Duodenal mucosa (tissue), 2 donors: ENCODE data around the gene CPPED1.
"Not testable (repeated sequence)": the region's sequence is repeated elsewhere in the genome, so short reads cannot be mapped to it uniquely, and the experiment has no call there.

ENCODE experiments used
- H3K27ac ChIP-seq: one replicate; pipeline ENCODE4 v1.7.0; 2013; ENCODE audit warnings: low read depth, low read length
- H3K27me3 ChIP-seq, 2 donors: one replicate each; pipeline ENCODE4 v1.7.0; 2013; ENCODE audit warnings: low read length in 2 of 2, control low read depth in 1 of 2; ENCODE audit not compliant: insufficient read depth in 2 of 2, control insufficient read depth in 1 of 2
- H3K36me3 ChIP-seq, 2 donors: one replicate each; pipeline ENCODE4 v1.7.0; 2013; ENCODE audit warnings: low read length in 2 of 2, control low read depth in 1 of 2; ENCODE audit not compliant: insufficient read depth in 2 of 2, control insufficient read depth in 1 of 2
- H3K4me1 ChIP-seq, 2 donors: one replicate each; pipeline ENCODE4 v1.7.0; 2013; ENCODE audit warnings: low read length in 2 of 2, control low read depth in 1 of 2; ENCODE audit not compliant: insufficient read depth in 2 of 2, control insufficient read depth in 1 of 2
- H3K4me3 ChIP-seq, 2 donors: one replicate each; pipeline ENCODE4 v1.7.0; 2013; ENCODE audit warnings: low read length in 2 of 2, low read depth in 1 of 2
- H3K9ac ChIP-seq, 2 donors: one replicate each; pipeline ENCODE4 v1.7.0; 2013; ENCODE audit warnings: low read length in 2 of 2, low read depth in 1 of 2
- H3K9me3 ChIP-seq, 2 donors: one replicate each; pipeline ENCODE4 v1.7.0; 2013; ENCODE audit warnings: low read length in 2 of 2, control low read depth in 1 of 2; ENCODE audit not compliant: control insufficient read depth in 1 of 2

The CPPED1 gene

DNA sequence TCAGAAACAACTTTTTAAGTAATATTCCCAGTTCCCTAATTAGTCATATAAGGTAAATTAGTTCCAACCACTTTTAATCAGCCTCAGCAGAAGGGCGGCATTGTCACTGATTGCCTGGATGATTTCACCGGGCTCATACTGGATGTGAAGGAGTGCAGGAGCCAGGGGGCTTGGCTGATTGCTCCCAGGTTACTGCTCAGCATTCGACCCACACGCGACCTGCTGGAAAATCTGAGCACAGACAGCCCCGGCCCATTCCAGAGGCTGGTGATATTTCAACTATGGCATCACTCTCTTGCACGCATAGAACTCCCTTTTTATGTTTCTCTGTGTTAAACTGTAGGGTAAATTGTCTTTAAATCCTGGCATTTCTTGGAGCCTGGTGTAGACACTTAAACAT lies 34.2 kb downstream of the CPPED1 start:
- Histone ChIP-seq H3K27me3 (no peaks in the 10 kb centered on the region), H3K9ac (no peak overlapping the region), H3K36me3 (peaks cover 0 to 20% of the 10 kb centered on the region in 2 donors), H3K27ac (no peak overlapping the region), H3K4me1 (peaks cover 0 to 2% of the 10 kb centered on the region in 2 donors), H3K9me3 (no peaks in the 10 kb centered on the region), H3K4me3 (no peak overlapping the region)

DNA sequence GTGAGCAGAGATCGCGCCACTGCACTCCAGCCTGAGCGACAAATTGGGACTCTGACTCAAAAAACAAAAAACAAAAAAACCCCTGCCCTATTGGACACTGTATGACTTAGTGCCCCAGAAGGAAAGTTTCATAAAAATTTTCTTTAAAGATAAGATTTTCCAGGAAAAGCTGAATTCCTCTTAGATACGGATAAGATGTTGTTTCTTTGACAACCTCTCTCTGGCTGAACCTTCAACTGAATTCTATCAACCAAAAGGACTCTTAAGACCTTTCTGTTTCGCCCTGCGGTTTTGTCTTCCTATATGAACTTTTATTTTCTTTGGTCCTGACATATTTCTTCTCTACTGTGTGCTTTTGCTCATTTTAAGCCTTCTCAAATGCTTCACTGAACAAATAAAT lies 35.8 kb downstream of the CPPED1 start:
- H3K9me3 ChIP-seq, result no peaks in the 10 kb centered on the region
- H3K4me3 ChIP-seq, result no peak overlapping the region
- H3K27me3 ChIP-seq, result no peaks in the 10 kb centered on the region
- peaks cover 0 to 3% of the 10 kb centered on the region in 2 donors for H3K4me1 ChIP-seq
- H3K9ac ChIP-seq, result no peak overlapping the region
- H3K27ac ChIP-seq, result no peak overlapping the region
- peaks cover 0 to 10% of the 10 kb centered on the region in 2 donors for H3K36me3 ChIP-seq

DNA sequence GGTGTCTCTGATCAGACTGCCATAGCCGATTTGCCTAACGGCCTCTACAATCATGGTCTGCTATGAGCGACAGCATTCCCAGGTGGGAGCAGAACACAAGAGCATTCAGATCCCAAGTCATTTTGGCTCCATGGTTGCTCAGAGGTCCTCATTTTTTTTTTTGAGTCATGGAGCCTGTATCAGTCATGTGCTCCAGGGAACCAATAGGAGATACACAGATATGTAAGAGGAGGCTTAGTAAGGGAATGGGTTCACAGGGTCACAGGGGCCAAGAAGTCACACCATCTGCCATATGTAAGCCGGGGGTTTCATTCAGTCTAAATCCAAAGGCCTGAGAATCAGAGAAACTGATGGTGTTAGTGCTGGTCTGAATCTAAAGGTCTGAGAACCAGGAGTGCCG lies 36.8 kb downstream of the CPPED1 start:
- Histone ChIP-seq H3K4me3 (no peak overlapping the region), H3K36me3 (peaks cover 0 to 10% of the 10 kb centered on the region in 2 donors), H3K27me3 (no peaks in the 10 kb centered on the region), H3K9ac (no peak overlapping the region), H3K4me1 (peaks cover 0 to 3% of the 10 kb centered on the region in 2 donors), H3K9me3 (no peaks in the 10 kb centered on the region), H3K27ac (no peak overlapping the region)

DNA sequence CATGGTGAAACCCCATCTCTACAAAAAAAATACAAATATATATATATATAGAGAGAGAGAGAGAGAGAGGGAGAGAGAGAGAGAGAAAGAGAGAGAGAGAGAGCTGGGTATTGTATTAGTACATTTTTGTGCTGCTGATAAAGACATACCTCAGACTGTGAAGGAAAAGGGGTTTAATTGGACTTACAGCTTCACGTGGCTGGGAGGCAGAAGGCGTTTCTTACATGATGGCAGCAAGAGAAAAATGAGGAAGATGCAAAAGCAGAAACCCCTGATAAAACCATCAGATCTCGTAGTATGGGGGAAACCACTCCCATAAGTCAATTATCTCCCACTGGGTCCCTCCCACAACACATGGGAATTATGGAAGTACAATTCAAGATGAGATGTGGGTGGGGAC lies 37.5 kb downstream of the CPPED1 start:
- H3K36me3 ChIP-seq, H3K27me3 ChIP-seq, H3K4me3 ChIP-seq, H3K9ac ChIP-seq, H3K9me3 ChIP-seq, H3K4me1 ChIP-seq, H3K27ac ChIP-seq: not testable (repeated sequence)

DNA sequence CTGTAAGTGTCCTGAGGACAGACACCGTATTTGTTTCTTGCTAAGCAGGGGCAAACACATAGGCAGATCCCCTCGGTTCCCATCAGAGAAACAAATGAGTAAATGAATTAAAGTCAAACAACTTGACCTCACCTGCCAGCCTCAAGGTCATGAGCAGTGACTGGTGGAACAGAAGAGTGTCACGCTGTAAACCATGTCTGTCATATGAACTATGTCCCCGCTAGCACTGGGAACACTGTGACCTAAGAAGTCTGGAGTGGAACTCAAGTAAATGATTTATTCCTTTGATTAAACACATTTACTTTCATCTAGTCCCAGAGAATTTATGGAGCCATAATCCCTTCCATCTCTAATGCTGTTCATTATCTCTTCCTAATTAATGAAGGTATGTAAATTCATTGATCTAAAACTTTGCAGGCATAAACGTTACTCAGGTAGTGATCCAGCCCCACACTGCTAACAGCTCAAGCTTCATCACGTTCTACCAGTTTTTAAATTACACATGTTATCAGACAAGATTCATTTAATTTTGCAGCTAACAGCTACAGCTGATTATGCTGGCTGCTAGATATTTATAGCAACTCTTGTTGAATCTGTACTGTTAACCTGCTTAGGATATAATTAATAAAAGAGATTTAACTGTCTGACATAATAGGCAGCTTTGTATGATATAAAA lies 38.7 kb downstream of the CPPED1 start:
- no peak overlapping the region for H3K4me3 ChIP-seq
- H3K27me3 ChIP-seq, result no peaks in the 10 kb centered on the region
- H3K4me1 ChIP-seq, result peaks cover 0 to 3% of the 10 kb centered on the region in 2 donors
- no peak overlapping the region for H3K27ac ChIP-seq
- no peak overlapping the region for H3K9ac ChIP-seq
- H3K36me3 ChIP-seq, result peaks cover 3% of the 10 kb centered on the region in 2 donors
- no peaks in the 10 kb centered on the region for H3K9me3 ChIP-seq

DNA sequence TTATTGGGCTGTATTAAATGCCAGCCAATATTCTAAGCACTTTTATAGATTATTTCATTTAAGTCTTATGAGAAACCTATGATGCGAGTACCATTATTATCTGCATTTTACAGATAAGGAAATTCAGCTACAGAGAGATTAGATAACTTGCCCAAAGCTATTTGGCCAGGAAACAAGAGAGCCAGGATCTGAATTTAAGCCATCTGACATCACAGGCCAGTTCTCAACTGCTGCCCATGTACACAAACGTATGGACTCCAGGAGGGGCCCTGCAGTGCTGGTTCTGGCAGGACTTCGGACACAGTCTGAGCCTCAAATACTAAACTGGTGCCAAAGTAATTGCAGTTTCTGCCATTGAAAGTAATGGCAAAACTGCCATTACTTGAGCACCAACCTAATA lies 40.2 kb downstream of the CPPED1 start:
- Histone ChIP-seq H3K4me3 (no peak overlapping the region), H3K27ac (no peak overlapping the region), H3K36me3 (peaks cover 3% of the 10 kb centered on the region in 2 donors), H3K4me1 (peaks cover 0 to 3% of the 10 kb centered on the region in 2 donors), H3K9ac (no peak overlapping the region), H3K9me3 (no peaks in the 10 kb centered on the region), H3K27me3 (no peaks in the 10 kb centered on the region)

DNA sequence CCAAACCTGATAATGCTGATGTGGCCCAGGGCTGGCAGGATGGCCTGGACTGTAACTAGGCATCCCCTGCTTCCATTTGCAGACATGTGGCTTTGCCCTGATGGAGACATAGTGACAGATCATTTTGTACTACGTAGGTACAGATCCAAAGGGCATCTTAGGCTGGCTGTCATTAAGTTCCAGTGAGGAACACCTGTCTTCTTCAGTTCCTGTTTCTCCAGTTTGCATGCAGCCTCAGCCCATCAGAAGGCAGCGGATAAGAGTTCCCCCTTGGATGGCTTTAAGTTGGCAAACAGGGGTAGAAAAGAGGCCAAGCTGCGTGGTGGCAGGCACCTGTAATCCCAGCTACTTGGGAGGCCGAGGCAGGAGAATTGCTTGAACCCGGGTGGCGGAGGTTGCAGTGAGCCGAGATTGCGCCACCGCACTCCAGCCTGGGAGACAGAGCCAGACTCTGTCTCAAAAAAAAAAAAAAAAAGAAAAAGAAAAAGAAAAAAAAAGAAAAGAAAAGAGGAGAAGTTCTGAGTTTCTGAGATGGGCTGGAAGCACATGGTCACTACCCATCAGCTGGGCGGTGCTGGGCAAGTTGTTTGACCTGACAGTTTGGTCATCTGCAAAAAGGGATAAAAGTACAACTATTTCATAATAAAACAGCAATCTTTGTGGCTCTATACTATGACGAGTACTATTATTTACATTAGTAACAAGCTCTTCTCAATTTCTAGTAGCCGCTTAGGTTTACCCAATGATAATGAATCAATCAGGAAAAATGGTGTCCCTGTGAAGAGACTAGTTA lies 42.7 kb downstream of the CPPED1 start:
- Histone ChIP-seq H3K9ac (no peak overlapping the region), H3K36me3 (peaks cover 3% of the 10 kb centered on the region in 2 donors), H3K9me3 (no peaks in the 10 kb centered on the region), H3K27ac (no peak overlapping the region), H3K4me1 (peaks cover 0 to 10% of the 10 kb centered on the region in 2 donors), H3K4me3 (no peak overlapping the region), H3K27me3 (no peaks in the 10 kb centered on the region)

DNA sequence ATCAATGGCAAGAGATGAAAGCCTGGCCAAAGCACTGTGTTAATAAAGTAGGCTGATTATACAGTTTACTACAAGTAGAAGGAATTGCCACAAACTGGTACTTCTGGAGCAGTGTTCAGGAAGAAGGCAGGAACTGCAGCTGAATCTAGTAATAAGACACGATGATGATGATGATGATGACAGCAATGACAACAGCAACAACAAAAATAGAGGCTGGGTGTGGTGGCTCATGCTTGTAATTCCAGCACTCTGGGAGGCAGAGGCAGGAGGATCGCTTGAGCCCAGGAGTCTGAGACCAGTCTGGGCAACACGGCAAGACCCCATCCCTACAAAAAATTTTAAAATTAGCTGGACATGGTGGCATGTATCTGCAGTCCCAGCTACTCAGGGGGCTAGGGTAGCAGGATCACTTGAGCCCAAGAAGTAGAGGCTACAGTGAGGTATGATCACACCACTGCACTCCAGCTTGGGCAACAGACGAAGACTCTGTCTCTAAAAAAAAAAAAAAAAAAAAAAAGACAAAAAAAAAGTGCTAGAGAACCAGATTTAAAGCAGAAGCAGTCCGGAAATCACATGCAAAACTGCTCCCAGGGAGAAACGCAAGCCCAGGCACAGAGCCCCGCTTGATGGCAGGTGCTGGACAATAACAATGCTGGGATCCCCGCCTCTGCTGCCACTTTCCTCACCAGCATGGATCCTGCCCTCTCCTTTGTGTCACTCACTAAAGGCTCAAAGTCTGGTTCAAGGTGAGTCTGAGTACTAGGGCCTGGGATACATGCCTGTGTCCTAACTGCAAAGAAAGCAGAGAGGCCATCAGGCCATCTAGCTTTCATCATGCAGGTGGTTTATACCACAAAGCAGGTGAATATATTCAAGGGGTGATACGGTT lies 44.8 kb downstream of the CPPED1 start:
- H3K4me1 ChIP-seq, result peaks cover 0 to 7% of the 10 kb centered on the region in 2 donors
- no peak overlapping the region for H3K9ac ChIP-seq

DNA sequence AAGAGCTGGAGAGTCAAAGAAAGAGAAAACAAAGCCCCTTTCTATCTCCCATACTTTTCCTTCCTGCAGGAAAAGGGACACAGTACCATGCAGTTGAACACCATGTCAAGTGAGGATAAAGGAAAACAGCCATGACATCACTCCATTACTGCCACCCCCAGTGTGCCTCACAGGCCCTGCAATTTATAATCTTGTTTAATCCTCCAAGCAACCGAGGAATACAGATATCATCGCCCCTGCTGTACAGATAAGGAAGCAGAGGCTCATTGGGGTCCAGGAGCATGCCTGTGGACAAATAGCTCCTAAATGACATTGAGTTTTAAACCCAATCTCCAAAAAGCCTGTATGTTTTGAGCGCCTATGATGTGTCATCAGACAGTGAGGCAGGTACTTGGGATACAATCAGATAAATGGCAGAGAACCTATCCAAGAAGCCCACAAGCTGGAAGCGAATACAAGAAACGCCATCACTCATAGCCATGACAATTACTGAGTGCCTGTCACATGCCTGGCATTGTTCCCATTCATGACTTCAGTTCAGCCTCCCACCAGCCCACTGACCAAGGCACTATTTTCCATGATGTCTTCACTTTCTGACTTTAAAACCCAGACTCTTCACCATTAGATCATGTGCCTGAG lies 45.5 kb downstream of the CPPED1 start:
- no peak overlapping the region for H3K4me3 ChIP-seq
- H3K36me3 ChIP-seq, result peaks cover 3% of the 10 kb centered on the region in 2 donors
- no peaks in the 10 kb centered on the region for H3K27me3 ChIP-seq
- H3K9me3 ChIP-seq, result no peaks in the 10 kb centered on the region
- H3K4me1 ChIP-seq, result peaks cover 0 to 7% of the 10 kb centered on the region in 2 donors
- H3K27ac ChIP-seq, result no peak overlapping the region
- H3K9ac ChIP-seq, result no peak overlapping the region

More for the DNA sequence above, 44.8 kb downstream of the CPPED1 start:
- Histone ChIP-seq H3K27ac (no peak overlapping the region), H3K27me3 (no peaks in the 10 kb centered on the region), H3K4me3 (no peak overlapping the region), H3K36me3 (peaks cover 3% of the 10 kb centered on the region in 2 donors), H3K9me3 (no peaks in the 10 kb centered on the region)
